ENCODE data around the gene CNOT8.
A peak's percentile ranks its signal among the peaks of the same experiment; 100 is the strongest.
"Not testable (repeated sequence)": the region's sequence is repeated elsewhere in the genome, so short reads cannot be mapped to it uniquely, and the experiment has no call there.

Gene CNOT8

GRCh38 chr5:154858297-154858971 lies at the start of gene CNOT8:
TSS of gene CNOT8 (plus strand) at chr5:154858627. CDS start at chr5:154863279, 4,652 bp downstream.
- DNase-seq = peak; percentile 96

DNA sequence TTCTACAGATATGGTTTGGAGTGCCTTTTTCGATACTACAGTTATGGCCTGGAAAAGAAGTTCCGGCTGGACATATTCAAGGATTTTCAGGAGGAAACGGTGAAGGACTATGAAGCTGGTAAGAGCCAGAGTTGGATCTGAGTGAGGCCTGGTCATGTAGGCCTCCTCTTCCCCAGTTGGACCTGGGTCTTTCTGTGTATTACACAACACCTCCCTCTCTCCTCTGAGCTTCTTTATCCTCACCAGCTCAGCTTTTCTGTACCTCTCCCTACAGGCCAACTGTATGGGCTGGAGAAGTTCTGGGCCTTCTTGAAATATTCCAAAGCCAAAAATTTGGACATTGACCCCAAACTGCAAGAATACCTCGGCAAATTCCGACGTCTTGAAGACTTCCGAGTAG lies 47.2 kb upstream of the CNOT8 start:
- no peak for DNase-seq

DNA sequence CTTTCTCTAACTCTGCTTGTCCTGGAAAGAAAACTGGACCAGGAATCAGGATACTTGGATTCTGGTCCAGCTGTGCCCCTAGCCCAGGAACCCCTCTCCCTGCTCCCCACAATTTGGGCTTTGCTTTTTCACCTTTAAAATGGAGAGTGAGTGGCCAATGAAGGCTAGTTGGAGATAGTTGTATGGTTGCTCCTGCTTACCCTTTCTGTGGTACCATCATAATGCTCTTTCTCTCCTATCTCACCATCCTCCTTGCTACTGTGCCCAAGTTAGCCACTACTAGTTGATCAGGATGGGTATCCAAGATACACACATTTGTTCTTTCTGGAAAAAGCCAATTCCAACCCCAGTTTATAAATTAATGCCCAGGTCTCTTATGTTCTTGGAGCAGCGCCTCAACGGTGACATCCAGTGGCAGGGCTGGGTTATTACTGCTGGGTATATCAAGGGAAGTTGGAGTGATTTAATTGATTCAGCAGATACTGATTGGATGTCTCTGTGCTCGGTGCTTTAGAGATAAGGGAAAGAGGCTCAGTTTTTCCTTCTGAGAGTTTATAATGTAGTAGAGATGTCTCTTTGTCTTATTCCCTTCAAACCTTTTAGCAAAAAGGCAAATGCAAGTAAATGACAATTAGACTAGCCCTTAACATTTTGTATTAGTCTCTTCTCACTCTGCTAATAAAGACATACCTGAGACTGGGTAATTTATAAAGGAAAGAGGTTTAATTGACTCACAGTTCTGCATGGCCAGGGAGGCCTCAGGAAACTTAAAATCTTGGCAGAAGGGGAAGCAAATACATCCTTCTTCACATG lies 46.6 kb upstream of the CNOT8 start:
- no peak for DNase-seq

DNA sequence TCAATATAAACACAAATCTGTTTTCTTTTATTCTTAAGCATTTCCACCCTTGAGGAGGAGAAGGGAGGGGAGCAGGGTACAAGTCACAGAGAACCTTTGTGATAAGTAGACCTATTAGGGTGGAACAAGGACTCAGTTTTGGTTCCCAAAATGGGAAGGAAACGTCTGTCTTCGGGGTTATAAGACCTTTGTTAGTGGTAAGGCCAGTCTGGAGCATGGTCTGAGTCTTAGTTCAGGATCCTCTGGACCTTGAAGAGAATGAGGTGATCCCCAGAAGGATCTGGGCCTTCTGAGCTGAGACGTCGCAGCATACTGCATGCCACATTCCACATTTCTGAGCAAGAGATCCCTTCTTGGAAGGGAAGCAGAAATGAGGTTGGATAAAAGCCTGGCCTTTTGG lies 45.3 kb upstream of the CNOT8 start:
- no peak for DNase-seq

GRCh38 chr5:154813736-154814135 lies 44.7 kb upstream of the CNOT8 start:
- DNase-seq = no peak

DNA sequence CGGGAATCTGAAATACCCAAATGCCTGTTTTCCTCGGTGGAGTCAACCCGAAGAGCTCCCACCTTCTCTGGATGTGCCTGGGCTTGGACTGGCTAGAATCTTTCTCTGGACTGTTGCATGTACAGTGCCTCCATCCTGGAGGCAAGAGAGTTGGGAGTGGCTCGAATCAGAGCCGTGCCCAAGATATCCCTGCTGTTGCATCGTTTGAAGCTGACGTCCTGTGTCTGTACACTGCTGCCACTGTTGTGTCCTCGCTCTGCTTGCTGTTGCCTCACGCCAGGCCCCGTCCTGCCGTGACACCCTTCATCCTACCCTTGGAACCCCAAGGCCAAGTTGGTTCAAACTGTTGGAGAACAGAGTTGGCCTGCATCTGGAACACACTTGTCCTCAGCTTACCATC lies 43.4 kb upstream of the CNOT8 start:
- DNase-seq = no peak

GRCh38 chr5:154815684-154816247 lies 42.7 kb upstream of the CNOT8 start:
- no peak for DNase-seq

- DNase-seq = no peak
Observed at GRCh38 chr5:154816891-154817492, 41.4 kb upstream of the CNOT8 start.

DNA sequence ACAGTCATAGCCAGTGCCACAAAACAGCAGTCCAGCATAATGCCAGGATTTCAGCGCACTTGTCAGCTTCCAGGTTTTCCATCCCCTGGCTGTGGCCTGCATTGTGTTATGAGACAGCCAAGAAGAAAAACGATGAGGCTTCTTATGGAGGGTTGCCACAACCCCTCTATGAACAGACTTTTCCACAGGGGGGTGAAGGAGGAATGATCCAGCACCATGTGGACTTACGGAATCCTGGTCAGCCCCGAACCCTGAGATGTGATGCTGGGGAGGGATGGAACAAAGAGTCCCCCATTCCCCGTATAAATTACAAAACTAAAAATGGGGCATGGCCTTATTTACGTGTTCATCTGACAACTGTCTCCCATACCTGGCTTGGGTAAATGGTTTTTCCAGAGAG lies 40.6 kb upstream of the CNOT8 start:
- DNase-seq = no peak

DNA sequence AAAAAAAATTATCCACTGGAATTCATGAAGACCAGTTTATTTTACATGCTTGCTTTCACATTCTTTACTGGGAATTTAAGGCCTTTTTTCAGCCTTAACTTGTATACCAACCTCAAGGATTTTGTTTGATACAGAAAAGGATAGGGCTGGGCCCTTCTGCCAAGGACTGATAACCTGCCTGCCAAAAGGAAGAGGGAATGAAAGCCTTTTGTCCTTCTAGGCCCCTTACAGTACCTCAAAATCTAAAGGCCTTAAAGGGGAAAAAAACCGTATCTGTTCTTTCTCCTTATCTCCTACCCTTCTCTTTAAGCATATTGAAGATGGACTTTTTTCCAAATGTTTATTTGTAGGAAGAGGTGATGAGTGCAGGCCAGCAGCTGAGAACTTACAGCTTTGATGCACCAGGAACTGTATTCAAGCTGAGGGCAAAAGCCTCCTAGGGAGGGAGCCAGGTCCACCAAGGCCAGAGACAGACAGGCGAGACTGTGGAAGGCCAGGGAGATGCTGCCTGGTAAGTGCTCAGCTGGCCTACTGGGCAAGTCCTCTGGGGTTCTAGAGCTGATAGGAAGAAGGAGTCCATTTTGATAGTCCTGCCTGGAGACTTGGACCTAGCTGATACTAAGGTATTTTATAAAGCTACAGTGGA lies 39.8 kb upstream of the CNOT8 start:
- DNase-seq = no peak

- DNase-seq = no peak
Observed at GRCh38 chr5:154819546-154819945, 38.9 kb upstream of the CNOT8 start.

DNA sequence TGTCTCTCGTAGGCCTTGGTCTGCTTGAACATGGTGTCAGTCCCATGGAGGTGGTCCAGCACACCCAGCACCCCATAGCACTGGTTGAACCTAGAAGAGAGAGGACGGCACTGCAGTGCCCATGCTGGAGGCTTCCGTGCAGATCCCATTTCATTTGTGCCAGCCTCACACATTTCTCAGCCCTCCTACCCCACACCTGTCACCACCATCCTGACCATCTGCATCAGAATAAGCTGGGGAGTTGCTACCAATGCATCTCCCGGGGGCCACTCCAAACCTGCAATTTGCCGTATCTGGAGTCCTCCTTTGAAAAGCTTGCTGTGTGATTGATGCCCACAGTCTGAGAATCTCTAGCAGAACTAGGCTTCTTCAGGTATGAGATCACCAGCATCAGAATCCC lies 38.0 kb upstream of the CNOT8 start:
- no peak for DNase-seq

DNA sequence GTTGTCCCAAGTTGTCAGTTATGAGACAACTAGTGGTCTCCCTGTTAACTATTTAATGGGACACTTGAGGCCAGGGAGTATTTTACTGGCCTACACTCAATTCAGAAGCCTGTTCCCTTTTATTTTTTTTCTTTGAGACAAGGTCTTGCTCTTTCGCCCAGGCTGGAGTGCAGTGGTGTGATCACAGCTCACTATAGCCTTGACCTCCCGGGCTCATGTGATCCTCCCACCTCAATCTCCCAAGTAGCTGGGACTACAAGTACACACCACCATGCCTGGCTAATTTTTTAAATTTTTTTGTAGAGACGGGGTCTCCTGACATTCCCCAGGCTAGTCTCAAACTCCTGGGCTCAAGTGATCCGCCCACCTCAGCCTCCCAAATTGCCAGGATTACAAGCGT lies 35.5 kb upstream of the CNOT8 start:
- not testable (repeated sequence) for DNase-seq

- no peak for DNase-seq
Observed at GRCh38 chr5:154823605-154824004, 34.8 kb upstream of the CNOT8 start.

- no peak for DNase-seq
Observed at GRCh38 chr5:154824070-154824469, 34.4 kb upstream of the CNOT8 start.

- DNase-seq = no peak
Observed at GRCh38 chr5:154829181-154829588, 29.2 kb upstream of the CNOT8 start.

- no peak for DNase-seq
Observed at GRCh38 chr5:154829589-154830218, 28.7 kb upstream of the CNOT8 start.

- no peak for DNase-seq
Observed at GRCh38 chr5:154830219-154830595, 28.2 kb upstream of the CNOT8 start.

DNA sequence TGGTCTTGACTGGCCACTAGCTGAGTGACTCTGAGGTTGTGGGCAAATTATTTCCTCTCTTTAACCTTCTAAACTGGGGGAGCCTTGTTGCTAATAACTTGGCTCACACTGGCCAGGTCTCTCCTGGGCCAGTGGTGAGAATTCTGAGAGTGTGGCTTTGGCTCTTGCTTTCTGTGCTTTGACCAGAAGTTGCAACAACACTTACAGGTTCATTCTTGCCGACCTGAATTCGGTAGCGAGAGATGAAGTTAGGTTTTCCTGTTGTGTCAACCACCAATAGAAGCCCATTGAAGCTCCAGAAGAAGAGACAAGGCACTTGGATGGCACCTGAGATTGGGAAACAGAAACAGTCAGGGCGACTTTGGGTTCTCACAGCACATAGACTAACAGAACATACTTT lies 27.8 kb upstream of the CNOT8 start:
- no peak for DNase-seq

GRCh38 chr5:154831451-154831850 lies 27.0 kb upstream of the CNOT8 start:
- DNase-seq = no peak

DNA sequence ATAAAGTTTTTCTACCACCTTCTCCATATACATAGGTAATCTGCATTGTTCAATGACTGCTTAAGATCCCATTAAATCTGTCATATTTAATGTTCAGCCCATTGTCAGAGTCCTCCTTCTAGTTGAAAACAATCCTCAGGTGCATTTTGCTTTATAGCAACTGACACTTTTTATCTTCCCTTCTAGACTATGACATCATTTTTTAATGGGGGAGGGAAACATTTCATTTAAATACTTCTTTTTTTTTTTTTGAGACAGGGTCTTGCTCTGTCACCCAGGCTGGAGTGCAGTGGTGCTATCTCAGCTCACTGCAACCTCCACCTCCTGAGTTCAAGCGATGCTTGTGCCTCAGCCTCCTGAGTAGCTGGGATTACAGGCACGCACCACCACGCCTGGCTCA lies 25.6 kb upstream of the CNOT8 start:
- DNase-seq = not testable (repeated sequence)

DNA sequence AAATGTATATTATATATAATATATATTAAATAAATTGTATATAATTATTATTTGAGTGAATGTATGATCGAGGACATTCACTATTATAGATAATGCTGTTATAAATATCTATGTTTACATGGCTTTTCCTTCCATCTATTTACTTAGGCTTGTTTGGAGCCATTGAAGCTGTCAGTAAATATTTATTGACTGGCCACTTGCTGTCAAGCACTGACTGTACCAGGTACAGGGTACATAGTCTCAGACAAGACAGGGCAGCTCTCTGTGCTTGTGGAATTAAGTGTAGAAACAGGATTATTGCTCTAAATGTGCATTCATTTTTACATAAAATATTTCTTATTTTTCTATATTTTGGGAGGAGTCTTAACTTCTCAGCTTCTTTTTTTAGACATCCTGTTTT lies 24.4 kb upstream of the CNOT8 start:
- no peak for DNase-seq

DNA sequence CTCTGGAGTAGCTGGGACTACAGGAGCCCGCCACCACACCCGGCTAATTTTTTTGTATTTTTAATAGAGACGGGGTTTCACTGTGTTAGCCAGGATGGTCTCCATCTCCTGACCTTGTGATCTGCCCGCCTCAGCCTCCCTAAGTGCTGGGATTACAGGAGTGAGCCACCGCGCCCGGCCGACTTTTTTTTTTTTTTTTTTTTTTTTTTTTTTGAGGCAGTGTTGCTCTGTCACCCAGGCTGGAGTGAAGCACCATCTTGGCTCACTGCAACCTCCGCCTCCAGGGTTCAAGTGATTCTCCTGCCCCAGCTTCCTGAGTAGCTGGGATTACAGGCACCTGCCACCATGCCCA lies 22.8 kb upstream of the CNOT8 start:
- not testable (repeated sequence) for DNase-seq

All from DMS 273 treated with DMSO at 0.1 percent for 48 hours (cell line).